Measurements from ENCODE around the gene PTPRD. TPM values are rescaled to one million over a fixed set of nuclear protein-coding genes. Genes with fewer than 3 reads are reported as not detected.

PTPRD gene
- total RNA-seq, 2 donors from 2014 or later = 60.1 to 75.7 TPM

GRCh38 chr9:10282084-10282483 lies 330.7 kb downstream of the PTPRD start:
- H3K4me3 ChIP-seq = no peak overlapping the region
- no peaks in the 10 kb centered on the region for H3K36me3 ChIP-seq
- H3K27me3 ChIP-seq = no peaks in the 10 kb centered on the region
- no peak for DNase-seq
- intact Hi-C loops (cut with DNase I) = no loop called here
- TF ChIP-seq, protein P1, sequence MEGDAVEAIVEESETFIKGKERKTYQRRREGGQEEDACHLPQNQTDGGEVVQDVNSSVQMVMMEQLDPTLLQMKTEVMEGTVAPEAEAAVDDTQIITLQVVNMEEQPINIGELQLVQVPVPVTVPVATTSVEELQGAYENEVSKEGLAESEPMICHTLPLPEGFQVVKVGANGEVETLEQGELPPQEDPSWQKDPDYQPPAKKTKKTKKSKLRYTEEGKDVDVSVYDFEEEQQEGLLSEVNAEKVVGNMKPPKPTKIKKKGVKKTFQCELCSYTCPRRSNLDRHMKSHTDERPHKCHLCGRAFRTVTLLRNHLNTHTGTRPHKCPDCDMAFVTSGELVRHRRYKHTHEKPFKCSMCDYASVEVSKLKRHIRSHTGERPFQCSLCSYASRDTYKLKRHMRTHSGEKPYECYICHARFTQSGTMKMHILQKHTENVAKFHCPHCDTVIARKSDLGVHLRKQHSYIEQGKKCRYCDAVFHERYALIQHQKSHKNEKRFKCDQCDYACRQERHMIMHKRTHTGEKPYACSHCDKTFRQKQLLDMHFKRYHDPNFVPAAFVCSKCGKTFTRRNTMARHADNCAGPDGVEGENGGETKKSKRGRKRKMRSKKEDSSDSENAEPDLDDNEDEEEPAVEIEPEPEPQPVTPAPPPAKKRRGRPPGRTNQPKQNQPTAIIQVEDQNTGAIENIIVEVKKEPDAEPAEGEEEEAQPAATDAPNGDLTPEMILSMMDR (IDR thresholded peaks at IDR 0.05) = no peak
- no peaks in the 10 kb centered on the region for H3K4me1 ChIP-seq
- H3K27ac ChIP-seq = no peak overlapping the region
- no peak overlapping the region for H3K9ac ChIP-seq (ENCODE audit: low read depth in 2 of 2, low read length in 2 of 2)
- H3K9me3 ChIP-seq = no peaks in the 10 kb centered on the region

DNA sequence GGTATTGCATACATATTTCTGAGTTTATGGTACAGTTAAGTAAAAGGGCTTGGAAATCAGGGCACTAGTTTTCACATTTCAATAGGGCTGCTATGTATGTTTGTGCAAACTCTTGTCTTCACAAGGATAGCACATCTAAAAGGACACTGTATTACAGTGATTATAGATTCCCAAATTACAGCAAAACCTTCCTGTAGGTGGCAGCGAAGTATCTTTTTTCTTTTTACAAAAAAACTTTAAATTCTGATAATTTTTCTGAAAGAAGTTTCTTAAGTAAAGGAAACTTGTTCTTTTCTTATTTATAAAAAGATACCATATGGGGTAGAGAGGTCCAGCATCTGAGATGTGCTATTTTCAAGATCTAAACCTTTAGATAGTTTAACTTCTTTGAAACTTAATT lies 337.8 kb downstream of the PTPRD start:
- Histone ChIP-seq H3K9me3 (no peaks in the 10 kb centered on the region), H3K36me3 (no peaks in the 10 kb centered on the region), H3K27ac (no peak overlapping the region), H3K4me1 (no peaks in the 10 kb centered on the region), H3K4me3 (no peak overlapping the region), H3K27me3 (no peaks in the 10 kb centered on the region), H3K9ac (ENCODE audit: low read depth in 2 of 2, low read length in 2 of 2) (no peak overlapping the region)
- DNase-seq = no peak
- intact Hi-C loops (cut with DNase I) = no loop called here
- TF ChIP-seq, protein P1 (IDR thresholded peaks at IDR 0.05) = no peak

- no peaks in the 10 kb centered on the region for H3K36me3 ChIP-seq
- H3K9ac ChIP-seq (ENCODE audit: low read depth in 2 of 2, low read length in 2 of 2) = no peak overlapping the region
- H3K4me1 ChIP-seq = no peaks in the 10 kb centered on the region
- H3K9me3 ChIP-seq = no peaks in the 10 kb centered on the region
- no peak for DNase-seq
- H3K4me3 ChIP-seq = no peak overlapping the region
- intact Hi-C loops (cut with DNase I) = no loop called here
- H3K27me3 ChIP-seq = no peaks in the 10 kb centered on the region
- H3K27ac ChIP-seq = no peak overlapping the region
- TF ChIP-seq, protein P1 (IDR thresholded peaks at IDR 0.05) = no peak
Observed at GRCh38 chr9:10274175-10274574, 338.6 kb downstream of the PTPRD start.

- no peaks in the 10 kb centered on the region for H3K27me3 ChIP-seq
- intact Hi-C loops (cut with DNase I) = no loop called here
- DNase-seq = no peak
- H3K36me3 ChIP-seq = no peaks in the 10 kb centered on the region
- no peaks in the 10 kb centered on the region for H3K9me3 ChIP-seq
- no peak overlapping the region for H3K9ac ChIP-seq (ENCODE audit: low read depth in 2 of 2, low read length in 2 of 2)
- no peaks in the 10 kb centered on the region for H3K4me1 ChIP-seq
- no peak overlapping the region for H3K4me3 ChIP-seq
- TF ChIP-seq, protein P1 (IDR thresholded peaks at IDR 0.05) = no peak
- H3K27ac ChIP-seq = no peak overlapping the region
Observed at GRCh38 chr9:10272830-10273229, 340.0 kb downstream of the PTPRD start.

- Histone ChIP-seq H3K36me3 (no peaks in the 10 kb centered on the region), H3K4me1 (no peaks in the 10 kb centered on the region), H3K4me3 (no peak overlapping the region), H3K9me3 (no peaks in the 10 kb centered on the region), H3K9ac (ENCODE audit: low read depth in 2 of 2, low read length in 2 of 2) (no peak overlapping the region), H3K27me3 (no peaks in the 10 kb centered on the region), H3K27ac (no peak overlapping the region)
- TF ChIP-seq, protein P1 (IDR thresholded peaks at IDR 0.05) = no peak
- DNase-seq = no peak
- intact Hi-C loops (cut with DNase I) = no loop called here
Observed at GRCh38 chr9:10268531-10269485, 344.0 kb downstream of the PTPRD start.
